Stimulated activated CD4-positive, alpha-beta T cell treated with anti-CD3 and anti-CD28 coated beads, TNF-alpha, amount 100 ng/mL, for 1 hour (primary cell): ENCODE data around the gene ACER2.
"Not testable (repeated sequence)": the region's sequence is repeated elsewhere in the genome, so short reads cannot be mapped to it uniquely, and the experiment has no call there.

Source experiments
- DNase-seq, 3 donors: peaks; one replicate each; pipeline ENCODE4 v3.0.0-alpha.2; 2020; ENCODE audit warnings: low read depth in 3 of 3, low spot score in 1 of 3

The ACER2 gene

DNA sequence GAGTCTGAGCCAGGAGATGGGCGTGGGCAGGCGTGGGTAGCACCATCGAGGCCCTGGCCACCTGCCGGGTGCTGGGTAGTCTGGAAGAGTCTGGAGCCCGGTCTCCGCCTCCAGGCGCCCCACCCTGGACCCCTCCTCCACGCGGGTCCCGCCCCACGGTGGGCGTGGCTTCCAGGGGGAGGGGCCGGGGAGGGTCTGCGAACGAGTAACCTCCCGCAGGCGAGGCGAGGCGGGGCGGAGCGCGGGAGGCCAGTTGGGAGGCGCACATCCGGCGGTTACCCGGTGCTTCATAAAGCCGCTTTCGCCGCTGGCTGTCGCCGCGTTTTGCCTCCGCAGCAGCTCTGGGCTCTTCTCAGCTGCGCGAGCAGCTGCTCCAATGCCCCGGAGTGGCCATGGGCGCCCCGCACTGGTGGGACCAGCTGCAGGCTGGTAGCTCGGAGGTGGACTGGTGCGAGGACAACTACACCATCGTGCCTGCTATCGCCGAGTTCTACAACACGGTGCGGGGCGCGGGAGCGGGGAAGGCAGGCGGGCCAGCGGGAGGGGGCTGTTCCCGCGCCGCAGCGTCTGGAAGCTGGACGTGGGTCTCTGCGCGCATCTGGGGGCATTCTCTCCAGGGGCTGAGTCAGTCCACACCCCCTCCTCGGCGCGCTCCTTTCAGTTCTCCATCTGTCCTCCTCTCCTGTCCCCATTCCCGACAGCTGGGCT lies at the start of gene ACER2:
Gene ACER2 (plus strand): TSS at position 317 of the 708 bp plus-strand sequence. CDS start 76 bp downstream, at position 393.
- peak; percentile 86 to 98 (median 94) for DNase-seq

DNA sequence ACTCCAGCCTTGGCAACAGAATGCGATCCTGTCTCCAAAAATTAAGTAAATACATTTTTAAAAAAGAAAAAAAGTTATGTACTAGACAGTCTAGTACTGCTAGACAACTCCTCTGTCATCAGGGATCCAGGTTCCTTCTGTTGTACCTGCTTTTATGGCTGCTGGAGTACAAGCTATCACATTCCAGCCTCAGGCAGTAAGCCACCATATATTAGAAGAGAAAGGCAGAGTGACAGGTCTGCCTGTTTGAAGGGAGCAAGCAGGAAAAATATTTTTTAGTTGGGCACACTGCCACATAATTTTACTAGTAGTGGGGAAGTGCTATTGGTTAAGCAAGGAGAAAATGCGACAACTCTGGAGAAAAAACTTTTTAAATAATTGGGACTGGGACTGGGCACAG lies 39.7 kb upstream of the ACER2 start:
- no peak for DNase-seq

DNA sequence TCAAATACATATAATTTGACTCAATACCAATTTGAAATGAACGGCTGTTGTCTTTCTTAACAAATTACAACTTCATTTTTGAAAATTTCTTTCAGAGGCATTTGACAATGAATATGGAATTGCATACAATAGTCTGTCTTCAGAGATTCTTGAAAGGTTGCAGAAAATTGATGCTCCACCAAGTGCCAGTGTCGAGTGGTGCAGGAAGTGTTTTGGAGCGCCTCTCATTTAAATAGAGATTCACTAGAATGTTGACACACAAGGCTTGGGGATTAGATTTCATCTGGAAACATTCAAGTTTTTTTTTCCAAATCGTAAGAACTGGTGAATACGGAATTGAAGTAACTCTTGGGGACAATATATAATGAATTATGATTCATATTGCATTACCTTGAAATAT lies 36.9 kb upstream of the ACER2 start:
- DNase-seq, result no peak

DNA sequence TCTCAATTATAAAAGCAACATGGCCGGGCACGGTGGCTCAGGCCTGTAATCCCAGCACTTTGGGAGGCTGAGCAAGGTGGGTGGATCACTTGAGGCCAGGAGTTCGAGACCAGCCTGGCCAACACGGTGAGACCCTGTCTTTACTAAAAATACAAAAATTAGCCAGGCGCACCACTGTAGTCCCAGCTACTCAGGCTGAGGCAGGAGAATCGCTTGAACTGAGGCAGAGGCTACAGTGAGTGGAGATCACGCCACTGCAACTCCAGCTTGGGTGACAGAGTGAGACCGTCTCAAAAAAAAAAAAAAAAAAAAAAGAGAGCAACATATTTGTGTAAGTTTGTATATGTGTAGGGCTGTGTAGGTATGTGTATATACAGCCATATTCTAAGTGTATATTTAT lies 36.2 kb upstream of the ACER2 start:
- DNase-seq, result no peak

DNA sequence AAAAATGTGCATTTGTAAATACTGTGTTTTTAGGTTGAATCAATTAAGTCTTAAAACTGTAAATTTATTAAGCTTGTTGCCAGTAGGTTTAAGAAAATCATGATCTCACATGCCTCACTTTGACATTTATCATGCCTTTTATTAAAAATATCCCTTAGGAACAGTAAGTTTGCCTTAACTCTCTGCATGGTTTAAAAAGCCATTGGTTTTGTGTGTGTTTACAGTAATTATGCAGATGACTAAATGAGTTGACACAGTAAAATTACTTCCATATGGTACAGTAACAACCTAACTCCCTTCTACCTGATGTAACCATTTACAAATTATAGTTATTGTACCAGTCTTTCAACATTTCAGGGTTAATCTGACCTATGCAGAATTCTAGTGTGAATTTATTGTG lies 35.3 kb upstream of the ACER2 start:
- no peak for DNase-seq

DNA sequence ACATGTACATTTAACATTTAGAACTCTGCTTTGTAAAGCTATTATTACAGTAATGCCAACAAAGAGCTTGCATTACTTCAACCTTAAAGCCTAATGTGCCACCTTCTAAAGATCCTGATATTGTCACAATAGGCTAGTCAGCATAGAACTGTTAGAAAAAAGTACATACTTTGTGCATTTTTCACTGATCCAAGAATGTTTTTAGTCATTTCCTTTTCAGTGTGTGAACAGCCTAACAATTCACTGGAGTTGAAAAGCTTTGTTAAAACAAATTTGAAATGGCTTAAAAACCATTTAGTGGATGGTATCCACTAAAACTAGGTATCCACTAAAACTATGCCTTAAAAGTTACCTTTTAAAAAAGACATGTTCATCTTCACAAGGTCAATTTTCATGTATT lies 33.3 kb upstream of the ACER2 start:
- DNase-seq, result no peak

DNA sequence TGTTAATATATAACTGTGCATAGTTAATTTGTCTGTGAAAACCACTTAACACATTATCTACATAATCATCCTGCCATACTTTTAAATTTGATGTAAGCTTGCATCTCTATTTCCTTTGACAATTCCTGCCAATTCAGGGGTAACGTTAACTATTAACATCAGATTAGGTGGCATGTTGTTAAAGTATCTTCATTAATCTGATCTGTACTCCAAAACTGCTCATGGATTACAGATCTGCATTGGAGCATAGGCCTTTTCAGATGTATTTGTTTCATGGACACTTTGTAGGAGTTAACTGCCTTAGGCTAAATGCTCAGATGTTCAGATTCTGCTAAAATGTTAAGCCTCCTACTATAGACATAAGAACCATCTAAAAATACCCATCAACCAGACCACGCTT lies 31.9 kb upstream of the ACER2 start:
- no peak for DNase-seq

DNA sequence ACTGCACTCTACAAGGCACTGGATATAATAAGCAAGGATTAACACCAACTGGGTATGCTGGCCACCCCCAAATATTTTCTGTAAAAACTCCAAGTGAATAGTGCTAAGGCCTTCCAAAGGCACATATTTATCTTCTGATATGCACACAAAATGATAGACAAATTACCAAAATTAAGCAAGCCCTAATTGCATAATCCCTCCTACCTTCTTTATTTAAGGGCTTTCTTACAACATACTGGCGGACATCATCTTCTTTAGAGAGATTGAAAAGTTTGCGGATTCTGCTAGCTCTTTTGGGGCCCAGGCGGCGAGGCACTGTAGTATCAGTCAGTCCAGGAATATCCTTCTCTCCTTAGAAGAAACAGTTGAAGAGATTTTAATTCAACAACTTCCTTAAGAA lies 30.6 kb upstream of the ACER2 start:
- no peak for DNase-seq

DNA sequence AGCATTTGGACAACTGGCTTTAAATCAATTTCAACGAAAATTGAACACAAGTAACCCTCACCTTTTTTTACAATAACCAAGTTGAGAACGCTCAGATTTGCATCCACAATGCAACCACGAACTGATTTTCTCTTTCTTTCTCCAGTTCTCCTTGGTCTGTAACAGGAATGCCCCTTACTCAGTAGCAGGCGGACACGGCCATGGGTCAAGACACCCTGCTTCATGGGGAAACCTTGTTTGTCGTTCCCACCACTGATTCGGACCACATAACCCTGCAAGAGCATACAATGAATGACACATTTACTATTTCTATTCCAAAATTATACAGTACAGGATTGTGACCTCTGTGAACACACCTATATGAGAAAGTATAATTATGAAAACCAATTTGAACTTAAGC lies 30.2 kb upstream of the ACER2 start:
- no peak for DNase-seq

DNA sequence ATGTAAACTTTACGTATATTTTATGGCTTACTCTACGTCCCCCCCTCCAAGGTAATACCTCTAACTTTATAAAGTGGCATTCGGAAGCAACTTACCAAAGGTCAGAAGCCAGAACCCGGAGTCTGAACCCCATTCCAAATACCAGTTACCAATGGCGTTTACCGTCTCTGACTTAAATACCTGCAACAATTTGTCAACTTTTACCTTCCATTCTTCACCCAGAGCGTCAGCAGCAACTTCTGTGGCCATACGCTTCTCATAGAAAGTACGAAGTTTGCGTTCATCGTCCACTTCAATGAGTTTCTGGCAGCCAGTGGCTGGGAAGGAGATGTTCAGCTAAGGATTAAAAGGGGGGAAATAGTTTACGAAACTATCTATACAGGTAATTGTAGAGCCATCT lies 29.5 kb upstream of the ACER2 start:
- no peak for DNase-seq

DNA sequence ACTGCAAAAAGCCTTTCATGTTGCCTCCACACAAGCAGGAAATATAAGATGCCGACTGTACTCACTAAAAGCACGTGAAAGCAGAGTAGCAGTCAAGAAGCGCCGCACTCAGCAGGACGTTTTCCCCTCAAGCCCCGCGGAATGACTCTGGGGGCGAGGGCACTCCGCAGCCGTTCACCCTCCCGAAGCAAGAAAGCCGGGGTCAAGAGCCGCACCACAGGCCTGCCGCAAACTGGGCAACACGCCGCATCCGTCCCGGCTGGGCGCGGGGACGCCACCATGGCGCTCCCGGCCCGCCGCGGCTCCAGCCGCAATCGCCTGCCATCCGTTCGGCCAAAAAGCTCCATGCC lies 29.1 kb upstream of the ACER2 start:
- peak in 1 of 3 donors; percentile 35 for DNase-seq

DNA sequence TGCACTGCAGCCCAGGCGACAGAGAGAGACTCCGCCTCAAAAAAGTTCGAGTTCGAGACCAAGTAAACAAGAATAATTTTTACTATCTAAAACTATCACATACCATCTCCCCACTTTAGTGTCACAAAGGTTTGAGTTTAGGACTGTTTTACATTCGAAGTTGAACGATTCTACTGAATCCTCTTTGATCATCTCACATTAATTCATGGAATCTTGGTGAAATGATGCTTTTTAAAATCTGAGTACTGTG lies 28.1 kb upstream of the ACER2 start:
- no peak for DNase-seq

DNA sequence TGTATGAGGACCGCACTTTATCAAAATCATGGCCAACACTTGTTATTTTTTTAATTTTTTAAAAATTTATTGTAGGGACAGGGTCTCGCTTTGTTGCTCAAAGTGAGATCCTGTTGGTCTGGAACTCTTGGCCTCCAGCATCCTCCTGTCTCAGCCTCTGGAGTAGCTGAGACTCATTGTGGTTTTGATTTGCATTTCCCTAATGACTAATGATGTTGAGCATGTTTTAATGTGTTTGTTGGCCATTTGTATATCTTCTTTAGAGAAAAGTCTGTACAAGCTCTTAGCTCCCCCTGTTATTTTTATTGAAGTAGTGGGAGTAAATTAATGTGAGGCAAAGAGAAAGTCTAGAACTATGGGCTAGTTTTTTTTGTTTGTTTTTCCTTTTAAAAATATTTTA lies 27.2 kb upstream of the ACER2 start:
- no peak for DNase-seq

DNA sequence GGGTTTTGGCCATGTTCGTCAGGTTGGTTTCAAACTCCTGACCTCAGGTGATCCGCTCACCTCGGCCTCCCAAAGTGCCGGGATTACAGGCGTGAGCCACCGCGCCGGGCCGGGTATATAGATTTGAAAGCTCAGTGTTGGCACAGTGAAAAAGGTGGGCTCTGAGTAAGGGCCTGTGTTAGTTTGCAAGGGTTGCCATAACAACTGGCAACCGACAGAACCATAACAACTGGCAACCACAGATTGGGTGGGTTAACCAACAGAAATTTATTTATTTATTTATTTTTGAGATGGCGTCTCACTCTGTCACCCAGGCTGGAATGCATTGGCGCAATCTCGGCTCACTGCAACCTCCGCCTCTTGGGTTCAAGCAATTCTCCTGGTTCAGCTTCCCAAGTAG lies 23.6 kb upstream of the ACER2 start:
- DNase-seq, result not testable (repeated sequence)

DNA sequence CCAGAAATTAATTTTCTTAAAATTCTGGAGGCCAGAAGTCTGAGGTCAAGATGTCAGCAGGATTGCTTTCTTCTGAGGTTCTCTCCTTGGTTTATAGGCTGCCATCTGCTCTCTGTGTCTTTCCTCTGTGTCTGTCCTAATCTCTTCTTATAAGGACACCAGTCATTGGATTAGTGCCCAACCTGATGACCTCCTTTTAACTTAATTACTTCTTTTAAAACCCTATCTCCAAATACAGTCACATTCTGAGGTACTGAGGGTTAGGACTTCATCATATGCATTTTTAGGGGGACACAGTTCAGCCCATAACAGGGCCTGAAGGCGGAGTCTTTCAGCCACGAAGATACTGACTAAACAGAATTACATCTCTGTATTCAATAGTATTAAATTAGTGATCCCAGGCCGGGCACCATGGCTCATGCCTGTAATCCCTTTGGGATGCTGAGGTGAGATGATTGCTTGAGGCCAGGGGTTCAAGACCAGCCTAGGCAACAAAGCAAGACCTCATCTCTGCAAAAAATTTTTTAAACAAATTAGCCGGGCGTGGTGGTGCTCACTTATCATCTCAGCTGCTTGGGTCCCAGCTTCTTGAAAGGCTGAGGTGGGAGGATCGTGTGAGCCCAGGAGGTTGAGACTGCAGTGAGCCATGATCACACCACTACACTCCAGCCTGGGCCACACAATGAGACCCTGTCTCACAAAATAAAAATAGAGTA lies 22.9 kb upstream of the ACER2 start:
- DNase-seq, result no peak

DNA sequence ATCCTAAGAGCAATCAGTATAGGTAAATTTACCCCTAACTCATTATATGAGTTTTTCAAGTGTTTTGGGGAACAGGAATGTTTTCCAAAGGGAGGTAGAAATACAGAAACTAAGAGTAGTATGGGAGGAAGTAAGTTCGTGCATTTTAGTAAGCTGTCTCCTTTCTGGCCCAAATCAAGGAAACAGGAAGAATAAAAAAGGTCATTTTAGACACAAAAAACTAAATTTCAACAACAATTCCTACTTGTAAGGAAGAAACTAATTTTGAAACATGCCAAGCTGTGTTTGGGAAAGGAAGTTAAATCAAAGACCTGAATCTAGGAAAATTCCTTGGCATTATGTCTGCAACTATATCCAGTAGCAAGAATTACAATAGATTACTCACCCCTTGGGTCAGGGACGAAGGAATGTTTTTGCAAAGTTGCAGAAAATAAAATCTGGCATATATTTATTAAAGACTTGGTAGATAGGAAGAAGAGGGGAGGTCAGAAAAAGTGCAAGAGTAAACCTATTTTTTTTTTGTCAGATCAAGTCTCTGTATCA lies 22.2 kb upstream of the ACER2 start:
- no peak for DNase-seq

DNA sequence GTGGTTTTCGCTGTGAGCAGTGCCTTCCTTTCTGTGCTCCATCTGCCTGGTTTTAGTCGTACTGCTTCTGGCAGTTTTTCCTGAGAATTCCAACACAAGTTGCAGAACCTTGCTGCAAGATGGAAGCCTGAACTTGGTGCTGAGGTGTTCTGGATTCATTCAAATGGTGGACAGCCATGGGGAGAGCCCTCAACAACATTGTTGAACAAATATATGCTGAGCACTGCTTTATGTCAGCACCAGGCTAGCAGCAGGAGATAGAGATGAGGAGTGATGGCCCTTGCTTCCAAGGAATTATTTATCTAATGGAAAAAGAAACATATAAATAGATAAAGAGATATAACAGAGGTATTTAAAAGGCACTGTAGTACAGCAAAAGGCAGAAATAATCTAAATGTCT lies 21.5 kb upstream of the ACER2 start:
- no peak for DNase-seq

DNA sequence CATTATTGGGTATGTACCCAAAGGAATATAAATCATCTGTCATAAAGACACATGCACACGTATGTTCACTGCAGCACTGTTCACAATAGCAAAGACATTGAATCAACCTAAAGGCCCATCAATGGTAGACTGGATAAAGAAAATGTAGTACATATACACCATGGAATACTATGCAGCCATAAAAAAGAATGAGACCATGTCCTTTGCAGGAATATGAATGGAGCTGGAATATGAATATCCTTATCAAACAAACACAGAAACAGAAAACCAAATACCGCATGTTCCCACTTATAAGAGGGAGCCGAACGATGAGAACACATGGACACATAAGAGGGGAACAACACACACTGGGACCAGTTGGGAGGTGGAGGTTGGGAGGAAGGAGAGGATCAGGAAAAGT lies 19.3 kb upstream of the ACER2 start:
- not testable (repeated sequence) for DNase-seq

DNA sequence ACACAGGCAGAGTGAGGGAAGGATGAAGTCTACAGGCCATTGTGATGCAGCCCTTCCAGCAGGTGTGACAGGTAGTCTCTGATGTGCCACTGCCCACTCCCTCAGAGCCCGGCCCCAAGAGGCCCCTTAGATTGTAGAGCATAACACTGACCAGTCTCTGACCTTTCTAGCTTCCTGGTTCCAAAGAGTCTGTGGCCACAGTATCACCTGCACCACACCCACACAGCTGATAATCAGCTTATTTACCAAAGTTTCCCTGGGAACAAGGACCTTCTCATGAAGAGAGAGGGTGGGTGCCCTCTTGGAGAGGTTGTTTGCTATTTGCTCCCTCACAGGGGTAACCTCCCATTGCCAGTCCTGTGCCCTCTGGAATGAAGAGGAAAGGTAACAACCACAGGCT lies 11.0 kb upstream of the ACER2 start:
- DNase-seq, result no peak

DNA sequence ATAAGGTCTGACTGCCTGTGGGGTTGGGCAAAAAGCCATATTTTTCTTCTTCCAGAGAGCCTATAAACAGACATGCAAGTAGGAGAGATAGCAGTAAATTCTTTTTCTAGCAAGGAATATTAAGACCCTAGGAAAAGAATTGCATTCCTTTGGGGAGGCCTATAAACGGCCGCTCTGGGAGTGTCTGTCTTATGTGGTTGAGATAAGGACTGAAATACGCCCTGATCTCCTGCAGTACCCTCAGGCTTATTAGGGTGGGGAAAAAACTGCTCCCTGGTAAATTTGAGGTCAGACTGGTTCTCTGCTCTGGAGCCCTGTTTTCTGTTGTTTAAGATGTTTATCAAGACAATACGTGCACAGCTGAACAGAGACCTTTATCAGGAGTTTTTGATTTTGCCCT lies 5.6 kb upstream of the ACER2 start:
- not testable (repeated sequence) for DNase-seq

DNA sequence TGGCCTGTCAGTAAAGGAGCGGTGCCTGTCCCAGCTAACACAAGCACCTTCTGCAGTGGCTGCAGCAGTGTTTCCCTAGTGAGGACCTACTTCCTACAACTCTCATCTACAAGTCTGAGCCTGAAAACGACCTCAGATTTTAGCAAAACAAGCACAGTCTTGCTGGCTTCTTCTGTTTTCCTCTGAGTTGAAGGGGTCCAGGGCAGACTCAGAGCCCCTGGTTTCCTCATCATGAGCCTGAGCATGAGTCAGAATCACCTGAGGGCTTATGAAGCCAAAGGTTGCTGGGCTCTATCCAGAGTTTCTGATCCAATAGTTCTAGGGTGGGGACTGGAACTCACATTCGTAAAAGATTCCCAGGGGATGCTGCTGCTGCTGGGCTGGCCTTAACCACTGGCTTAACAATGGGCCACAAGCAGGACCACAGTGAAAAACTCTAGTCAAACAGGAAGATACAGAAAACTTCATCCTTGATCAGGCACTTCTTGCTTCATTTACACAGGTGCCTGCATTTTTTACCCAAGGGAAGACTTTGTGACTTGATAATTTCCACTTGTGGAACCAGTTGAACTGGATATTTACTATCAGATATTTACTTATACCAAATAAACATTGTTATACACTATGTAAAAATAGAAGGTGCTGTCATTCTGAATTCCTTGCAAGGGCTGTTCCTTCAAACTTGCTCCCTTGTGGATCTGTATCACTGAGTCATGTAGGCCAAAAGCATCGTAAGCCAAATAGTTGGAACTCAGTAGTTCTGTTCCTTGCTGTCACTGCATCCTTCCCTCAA lies 4.3 kb upstream of the ACER2 start:
- no peak for DNase-seq

DNA sequence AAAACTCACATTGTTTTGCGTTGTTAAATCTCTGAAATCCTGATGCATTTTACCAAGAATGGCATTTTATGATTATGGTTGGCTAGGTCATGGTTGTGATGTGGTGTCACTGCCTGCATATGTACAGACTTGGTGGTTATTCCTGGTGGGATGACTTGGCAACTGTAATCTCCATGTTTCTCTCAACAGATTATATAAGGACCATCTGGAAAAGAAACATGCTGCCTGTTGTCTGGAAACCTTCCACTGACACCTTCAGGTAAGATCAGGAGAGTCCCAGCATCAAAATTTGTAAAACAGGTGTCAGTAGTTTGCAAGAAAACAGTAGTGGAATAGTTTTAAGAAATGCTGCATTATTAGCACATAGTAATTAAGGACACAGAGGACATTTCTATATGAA lies 3.0 kb upstream of the ACER2 start:
- no peak for DNase-seq
